Measurements from ENCODE around the gene ADPRH. TPM values are rescaled to one million over a fixed set of nuclear protein-coding genes. Genes with fewer than 3 reads are reported as not detected.

The ADPRH gene
- total and polyA plus RNA-seq, 8 donors: 0.89 to 21.4 (median 2.5) TPM; not detected in 1

- Histone ChIP-seq H3K27me3 (no peaks in the 10 kb centered on the region), H3K4me3 (no peak overlapping the region), H3K4me1 (no peaks in the 10 kb centered on the region), H3K27ac (no peak overlapping the region), H3K9me3 (no peaks in the 10 kb centered on the region), H3K36me3 (no peaks in the 10 kb centered on the region)
- DNase-seq: no peak
- TF ChIP-seq EP300 (IDR thresholded peaks at IDR 0.05) (no peak), POLR2AphosphoS5 (IDR thresholded peaks at IDR 0.05) (no peak)
- intact Hi-C loops (cut with DNase I; ENCODE audit: low total_unique reads): no loop called here
- WGBS, 5 donors: 85 to 100% (median 89%) methylated on average over 1 of the region's 1 CpG
Measured at GRCh38 chr3:119534296-119534695, 45.0 kb upstream of the ADPRH start.

- H3K36me3 ChIP-seq: no peaks in the 10 kb centered on the region
- no peak for DNase-seq
- H3K27me3 ChIP-seq: no peaks in the 10 kb centered on the region
- TF ChIP-seq CTCF (IDR thresholded peaks at IDR 0.05): no peak
- no peak for TF ChIP-seq POLR2A (IDR thresholded peaks at IDR 0.05)
- no peak for TF ChIP-seq EP300 (IDR thresholded peaks at IDR 0.05)
- no peak for TF ChIP-seq POLR2AphosphoS5 (IDR thresholded peaks at IDR 0.05)
- H3K4me3 ChIP-seq: no peak overlapping the region
- intact Hi-C loops (cut with DNase I; ENCODE audit: low total_unique reads): no loop called here
- H3K9me3 ChIP-seq: no peaks in the 10 kb centered on the region
- no peak overlapping the region for H3K27ac ChIP-seq
- H3K4me1 ChIP-seq: no peaks in the 10 kb centered on the region
- 85 to 97% (median 90%) methylated on average over 4 of the region's 4 CpGs for WGBS, 5 donors
Measured at GRCh38 chr3:119536757-119537156, 42.5 kb upstream of the ADPRH start.

- no peaks in the 10 kb centered on the region for H3K27me3 ChIP-seq
- TF ChIP-seq POLR2AphosphoS5 (IDR thresholded peaks at IDR 0.05): no peak
- TF ChIP-seq EP300 (IDR thresholded peaks at IDR 0.05): no peak
- no peak for TF ChIP-seq POLR2A (IDR thresholded peaks at IDR 0.05)
- TF ChIP-seq CTCF (IDR thresholded peaks at IDR 0.05): no peak
- no peak overlapping the region for H3K4me3 ChIP-seq
- DNase-seq: no peak
- intact Hi-C loops (cut with DNase I; ENCODE audit: low total_unique reads): no loop called here
- no peaks in the 10 kb centered on the region for H3K9me3 ChIP-seq
- H3K27ac ChIP-seq: no peak overlapping the region
- no peaks in the 10 kb centered on the region for H3K36me3 ChIP-seq
- no peaks in the 10 kb centered on the region for H3K4me1 ChIP-seq
- 84 to 100% (median 90%) methylated on average over 1 of the region's 1 CpG for WGBS, 5 donors
Measured at GRCh38 chr3:119538772-119539171, 40.5 kb upstream of the ADPRH start.

GRCh38 chr3:119541547-119541946, 37.7 kb upstream of the ADPRH start:
- DNase-seq: no peak
- Histone ChIP-seq H3K27me3 (no peaks in the 10 kb centered on the region), H3K9me3 (no peaks in the 10 kb centered on the region), H3K4me1 (no peaks in the 10 kb centered on the region), H3K27ac (no peak overlapping the region), H3K4me3 (no peak overlapping the region), H3K36me3 (no peaks in the 10 kb centered on the region)
- intact Hi-C loops (cut with DNase I; ENCODE audit: low total_unique reads): no loop called here
- WGBS, 5 donors: 70 to 80% (median 77%) methylated on average over 3 of the region's 3 CpGs
- TF ChIP-seq POLR2AphosphoS5 (IDR thresholded peaks at IDR 0.05) (no peak), CTCF (IDR thresholded peaks at IDR 0.05) (no peak), POLR2A (IDR thresholded peaks at IDR 0.05) (no peak), EP300 (IDR thresholded peaks at IDR 0.05) (no peak)

- Histone ChIP-seq H3K4me3 (no peak overlapping the region), H3K27me3 (no peaks in the 10 kb centered on the region), H3K9me3 (no peaks in the 10 kb centered on the region), H3K36me3 (no peaks in the 10 kb centered on the region), H3K27ac (no peak overlapping the region), H3K4me1 (no peaks in the 10 kb centered on the region)
- DNase-seq: no peak
- intact Hi-C loops (cut with DNase I; ENCODE audit: low total_unique reads): no loop called here
- no peak for TF ChIP-seq EP300 (IDR thresholded peaks at IDR 0.05)
- no peak for TF ChIP-seq POLR2A (IDR thresholded peaks at IDR 0.05)
- no peak for TF ChIP-seq CTCF (IDR thresholded peaks at IDR 0.05)
- no peak for TF ChIP-seq POLR2AphosphoS5 (IDR thresholded peaks at IDR 0.05)
- WGBS, 5 donors: 60 to 72% (median 67%) methylated on average over 2 of the region's 2 CpGs
Measured at GRCh38 chr3:119542168-119542767, 37.0 kb upstream of the ADPRH start.
